GM21528 (cell line): Measurements from ENCODE around the gene SMAD7.

Experiments
- ATAC-seq: cut with Tn5 transposase; IDR thresholded peaks from one replicate; pipeline ENCODE4 v1.9.1; 2021; ENCODE audit warnings: mild to moderate bottlenecking, moderate library complexity; ENCODE audit not compliant: unreplicated experiment, low FRiP score

Gene SMAD7

GRCh38 chr18:48899558-48900174 is 51.1 kb downstream of the SMAD7 start:
- ATAC-seq, result no peak

DNA sequence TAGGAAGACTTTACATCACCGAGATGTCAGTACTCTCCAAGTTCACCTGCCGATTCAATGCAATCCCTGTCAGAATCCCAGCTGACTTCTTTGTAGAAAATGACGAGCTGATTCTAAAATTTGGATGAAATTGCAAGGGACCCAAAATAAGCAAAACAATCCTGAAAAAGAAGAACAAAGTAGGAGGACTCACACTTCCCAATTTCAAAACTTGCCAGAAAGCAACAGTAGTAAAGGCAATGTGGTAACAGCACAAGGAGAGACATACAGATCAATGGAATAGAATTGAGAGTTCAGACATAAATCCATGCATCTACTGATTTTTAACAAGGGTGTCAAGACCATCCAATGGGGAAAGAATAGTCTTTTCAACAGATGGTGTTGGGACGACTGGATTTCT is 52.2 kb downstream of the SMAD7 start:
- no peak for ATAC-seq

GRCh38 chr18:48897531-48897930 is 53.2 kb downstream of the SMAD7 start:
- no peak for ATAC-seq

GRCh38 chr18:48896875-48897511 is 53.8 kb downstream of the SMAD7 start:
- ATAC-seq, result no peak

GRCh38 chr18:48896326-48896874 is 54.4 kb downstream of the SMAD7 start:
- no peak for ATAC-seq

DNA sequence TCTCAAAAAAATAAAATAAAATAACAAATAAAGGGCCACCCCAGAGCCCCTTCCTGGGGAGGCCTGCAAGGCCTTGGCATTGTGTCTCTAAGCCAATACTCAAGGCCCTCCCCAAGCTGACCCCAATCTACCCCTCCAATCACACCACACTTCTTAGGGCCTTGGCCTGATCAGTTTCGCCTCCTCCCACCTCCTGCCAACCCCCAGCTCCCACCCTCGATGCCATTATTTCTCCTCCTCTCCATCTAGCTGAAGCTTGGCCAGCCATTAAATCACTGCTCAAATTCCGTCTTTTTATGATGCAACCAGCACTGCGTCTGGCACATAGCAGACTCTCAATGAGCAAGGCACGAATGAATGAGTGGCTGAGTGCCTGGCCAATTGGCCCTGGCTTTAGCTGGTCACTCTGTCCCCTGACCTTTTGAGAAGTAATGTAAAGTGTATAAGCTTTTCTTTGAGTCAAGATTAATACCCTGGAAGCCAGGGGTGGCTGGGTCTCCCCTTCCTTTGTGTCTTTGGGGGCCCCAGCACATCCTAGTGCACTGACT is 55.9 kb downstream of the SMAD7 start:
- ATAC-seq, result no peak

DNA sequence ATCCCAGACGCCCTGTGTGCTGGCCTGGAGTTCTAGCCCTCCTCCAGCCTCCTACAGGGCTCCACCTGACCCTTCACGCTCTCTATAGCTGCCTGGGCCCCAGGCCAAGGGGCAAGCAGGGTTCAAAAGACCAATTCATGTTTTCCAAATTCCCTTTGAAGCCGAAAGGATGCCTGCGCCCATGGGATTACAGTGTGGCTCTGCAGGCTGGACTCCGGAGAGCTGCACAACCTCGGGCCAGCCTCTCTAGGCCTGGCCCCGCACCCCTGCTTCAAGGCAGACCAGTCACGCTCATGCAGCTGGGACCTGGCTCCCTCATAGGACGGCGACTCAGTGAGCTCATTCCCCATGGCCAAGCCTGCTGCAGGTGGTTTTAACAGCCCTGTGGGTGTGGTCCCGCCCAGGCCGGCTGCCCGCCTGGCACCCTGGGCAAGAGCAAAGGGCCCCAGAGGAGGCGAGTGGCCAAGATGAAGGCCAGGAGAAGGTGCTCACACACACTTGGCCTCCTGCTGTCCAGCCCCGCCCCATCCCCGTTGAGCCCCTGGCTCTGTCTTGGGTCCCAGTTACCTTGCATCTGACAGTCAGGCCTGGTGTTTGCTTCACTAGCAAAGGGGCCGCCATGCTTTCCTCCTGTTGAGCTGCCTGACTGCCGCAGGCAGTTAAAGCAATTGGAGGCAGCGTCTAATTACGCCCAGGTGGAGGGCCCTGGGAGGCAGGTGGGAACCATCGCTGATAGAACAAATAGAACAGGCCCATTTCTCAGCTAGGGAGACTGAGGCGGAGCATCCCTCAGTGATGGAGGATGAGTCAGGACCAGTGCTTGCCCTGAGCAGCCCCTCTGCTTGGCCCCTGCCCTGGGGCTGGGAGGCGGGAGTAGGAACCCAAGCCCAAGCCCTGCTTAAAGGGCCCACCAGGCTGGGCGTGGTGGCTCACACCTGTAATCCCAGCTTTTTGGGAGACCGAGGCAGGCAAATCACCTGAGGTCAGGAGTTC is 56.9 kb downstream of the SMAD7 start:
- ATAC-seq, result no peak

DNA sequence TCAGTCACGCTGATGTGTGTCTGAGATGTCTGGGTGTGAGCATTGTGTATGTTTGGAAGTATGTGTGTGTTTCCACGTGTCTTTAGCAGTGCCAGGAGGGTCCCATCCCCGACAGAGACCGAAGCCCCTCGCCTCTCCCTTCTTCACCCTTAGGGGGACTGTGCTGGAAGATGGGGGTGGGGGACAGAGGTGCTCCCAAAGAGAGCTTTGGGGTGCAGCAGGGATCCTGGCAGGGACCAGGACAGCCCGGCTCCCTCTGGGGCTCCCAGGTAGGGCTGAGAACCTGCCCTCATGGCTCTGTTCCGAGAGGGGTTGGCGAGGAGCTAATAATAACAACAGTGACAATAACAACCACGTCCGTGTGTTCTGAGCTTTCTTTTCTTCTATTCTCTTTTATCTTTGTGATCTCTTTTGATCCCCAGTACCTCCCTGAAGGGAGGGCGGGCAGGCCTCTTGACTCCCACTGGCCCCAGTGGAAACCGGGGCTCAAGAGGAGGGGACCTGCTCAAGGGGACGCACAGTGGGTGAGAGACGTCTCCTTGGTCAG is 57.6 kb downstream of the SMAD7 start:
- no peak for ATAC-seq

GRCh38 chr18:48892146-48892855 is 58.5 kb downstream of the SMAD7 start:
- no peak for ATAC-seq

- ATAC-seq, result no peak
Measured at GRCh38 chr18:48891721-48892120, 59.0 kb downstream of the SMAD7 start.

DNA sequence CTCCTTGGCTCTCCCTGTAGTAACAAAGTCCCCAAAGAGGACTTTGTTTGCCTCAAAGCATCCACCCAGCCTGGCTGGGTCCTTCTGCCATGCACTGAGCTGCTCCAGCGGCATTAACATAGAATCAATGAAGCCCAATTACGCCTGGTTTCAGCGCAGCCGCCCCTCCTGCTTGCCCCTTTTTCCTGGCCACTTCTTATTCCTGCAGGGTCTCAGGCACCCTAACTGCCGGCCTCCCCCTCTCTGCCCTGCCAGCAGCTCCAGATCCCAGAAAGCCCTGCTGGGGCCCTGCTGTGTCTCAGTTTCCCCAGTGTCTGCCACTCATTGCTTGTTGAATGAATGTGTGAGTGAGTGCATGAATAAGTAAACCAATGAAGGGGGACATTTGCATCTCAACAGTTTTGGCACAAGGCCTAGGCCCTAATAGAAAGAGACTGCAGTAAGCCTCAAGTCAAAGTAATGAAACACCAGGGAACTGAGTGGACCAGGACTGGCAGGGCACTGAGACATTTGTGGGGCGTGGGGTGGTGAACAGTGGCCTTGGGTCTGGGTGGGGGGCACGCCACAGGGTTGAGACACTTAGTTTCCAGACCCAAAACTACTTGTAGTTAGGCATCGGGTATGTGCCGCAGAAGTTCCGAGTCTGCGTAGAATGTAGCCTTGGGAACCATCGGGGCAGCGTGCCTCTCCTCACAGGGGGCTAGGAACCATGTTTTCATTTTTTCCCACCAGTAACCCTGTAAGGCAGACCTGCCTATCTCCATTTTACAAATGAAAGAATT is 60.6 kb downstream of the SMAD7 start:
- no peak for ATAC-seq

- no peak for ATAC-seq
Measured at GRCh38 chr18:48889115-48889941, 61.4 kb downstream of the SMAD7 start.

DNA sequence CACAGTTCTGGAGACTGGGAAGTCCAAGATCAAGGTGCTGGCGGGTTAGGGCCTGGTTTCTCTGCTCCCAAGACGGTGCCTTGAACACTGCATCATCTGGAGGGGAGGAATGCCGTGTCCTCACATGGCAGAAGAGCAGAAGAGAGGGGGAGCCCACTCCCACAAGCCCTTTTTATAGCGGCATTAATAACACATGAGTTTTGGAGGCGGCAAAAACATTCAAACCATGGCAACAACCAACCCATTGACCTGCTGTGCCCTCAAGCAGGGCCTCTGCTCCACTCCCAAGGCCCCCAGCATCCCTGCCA is 62.0 kb downstream of the SMAD7 start:
- no peak for ATAC-seq

GRCh38 chr18:48887905-48888772 is 62.6 kb downstream of the SMAD7 start:
- no peak for ATAC-seq

GRCh38 chr18:48887294-48887904 is 63.4 kb downstream of the SMAD7 start:
- ATAC-seq, result no peak

DNA sequence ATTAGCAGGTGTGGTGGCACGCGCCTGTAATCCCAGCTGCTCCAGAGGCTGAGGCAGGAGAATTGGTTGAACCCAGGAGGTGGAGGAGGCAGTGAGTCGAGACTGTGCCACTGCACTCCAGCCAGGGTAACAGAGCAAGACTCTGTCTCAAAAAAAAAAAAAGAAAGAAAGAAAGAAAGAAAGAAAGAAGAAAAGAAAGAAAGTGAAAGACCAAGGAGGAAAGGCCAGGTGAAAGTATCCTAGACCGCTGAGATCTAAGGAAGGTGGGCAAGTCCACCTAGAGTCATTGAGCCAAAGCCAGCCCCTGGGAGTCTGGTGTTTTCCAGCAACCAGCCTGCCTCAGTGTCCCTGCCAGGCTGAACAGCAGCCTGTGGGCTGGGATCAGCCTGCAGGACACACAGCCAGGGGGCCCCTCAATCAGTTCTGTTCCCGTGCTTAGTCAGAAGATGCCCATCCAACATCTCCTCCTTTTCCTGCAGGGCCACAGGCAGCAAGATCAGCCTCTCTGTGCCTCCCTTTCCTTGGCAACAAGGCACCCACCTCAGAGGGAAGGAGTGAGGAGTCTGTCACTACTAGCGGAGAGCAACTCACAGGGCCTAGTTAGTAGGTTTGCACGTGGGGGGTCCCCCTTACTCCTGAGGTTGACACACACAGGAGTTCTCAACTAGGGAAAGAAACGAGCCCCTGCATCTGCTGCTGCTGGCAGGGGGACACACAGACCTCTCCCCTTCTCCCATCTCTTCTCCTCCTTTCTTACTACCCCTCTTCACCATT is 64.1 kb downstream of the SMAD7 start:
- no peak for ATAC-seq
